Stimulated activated CD8-positive, alpha-beta memory T cell treated with anti-CD3 and anti-CD28 coated beads, Interleukin-15, amount 100 ng/mL, for 1 hour (primary cell): ENCODE data around the gene RRP7A.
"Not testable (repeated sequence)": the region's sequence is repeated elsewhere in the genome, so short reads cannot be mapped to it uniquely, and the experiment has no call there.

Experiments
- DNase-seq: peaks from one replicate; pipeline ENCODE4 v3.0.0-alpha.2; 2020; ENCODE audit warnings: low read depth

Gene RRP7A

GRCh38 chr22:42536166-42536565, 16.6 kb upstream of the RRP7A start:
- no peak for DNase-seq

- not testable (repeated sequence) for DNase-seq
These were observed 15.6 kb upstream of the RRP7A start for GRCh38 chr22:42535082-42535731.

GRCh38 chr22:42533638-42533977, 14.0 kb upstream of the RRP7A start:
- no peak for DNase-seq

GRCh38 chr22:42531401-42532084, 11.9 kb upstream of the RRP7A start:
- not testable (repeated sequence) for DNase-seq

- DNase-seq: not testable (repeated sequence)
These were observed 9.8 kb upstream of the RRP7A start for GRCh38 chr22:42529435-42529834.

GRCh38 chr22:42528591-42529307, 9.2 kb upstream of the RRP7A start:
- DNase-seq: no peak

GRCh38 chr22:42522546-42522945, 3.0 kb upstream of the RRP7A start:
- no peak for DNase-seq

- no peak for DNase-seq
These were observed 1.6 kb upstream of the RRP7A start for GRCh38 chr22:42521228-42521546.

GRCh38 chr22:42518638-42519524, 715 bp downstream of the RRP7A start:
- not testable (repeated sequence) for DNase-seq

- DNase-seq: not testable (repeated sequence)
These were observed 2.5 kb downstream of the RRP7A start for GRCh38 chr22:42517103-42517502.

- DNase-seq: no peak
These were observed 3.7 kb downstream of the RRP7A start for GRCh38 chr22:42515896-42516295.

- DNase-seq: not testable (repeated sequence)
These were observed 4.3 kb downstream of the RRP7A start for GRCh38 chr22:42515304-42515703.

- DNase-seq: not testable (repeated sequence)
These were observed 5.3 kb downstream of the RRP7A start for GRCh38 chr22:42514331-42514730.

- DNase-seq: not testable (repeated sequence)
These were observed 7.2 kb downstream of the RRP7A start for GRCh38 chr22:42512273-42512990.

- no peak for DNase-seq
These were observed 8.2 kb downstream of the RRP7A start for GRCh38 chr22:42511401-42511891.

GRCh38 chr22:42509548-42509947, 10.0 kb downstream of the RRP7A start:
- DNase-seq: no peak

GRCh38 chr22:42508975-42509364, 10.6 kb downstream of the RRP7A start:
- DNase-seq: not testable (repeated sequence)

- DNase-seq: not testable (repeated sequence)
These were observed 11.1 kb downstream of the RRP7A start for GRCh38 chr22:42508327-42508974.

GRCh38 chr22:42500836-42501179, 18.8 kb downstream of the RRP7A start:
- DNase-seq: no peak

GRCh38 chr22:42500161-42500835, 19.3 kb downstream of the RRP7A start:
- DNase-seq: peak; percentile 61
